Lower lobe of right lung (tissue), 2 donors: ENCODE data around the gene STRADA. TPM values are rescaled to one million over a fixed set of nuclear protein-coding genes. Genes with fewer than 3 reads are reported as not detected.

Experiments
- ATAC-seq, 2 donors: fragments of 200-7000 bp; cut with Tn5 transposase; one replicate each; pipeline ENCODE4 v1.9.1; 2020 to 2022; ENCODE audit warnings: mild to moderate bottlenecking in 2 of 2, moderate library complexity in 2 of 2
- DNase-seq: peaks from one replicate; pipeline ENCODE4 v3.0.0-alpha.2; 2020
- H3K27ac ChIP-seq: fragments of 200-600 bp; one replicate; pipeline ENCODE4 v1.8.0; 2022
- H3K27me3 ChIP-seq: fragments of 200-600 bp; one replicate; pipeline ENCODE4 v1.8.0; 2022; ENCODE audit warnings: low read depth
- H3K36me3 ChIP-seq: fragments of 200-600 bp; one replicate; pipeline ENCODE4 v1.8.0; 2022; ENCODE audit warnings: mild to moderate bottlenecking
- H3K4me1 ChIP-seq: fragments of 200-600 bp; one replicate; pipeline ENCODE4 v1.8.0; 2022
- H3K4me3 ChIP-seq: fragments of 200-600 bp; one replicate; pipeline ENCODE4 v1.8.0; 2022; ENCODE audit warnings: mild to moderate bottlenecking
- H3K9me3 ChIP-seq: fragments of 200-600 bp; one replicate; pipeline ENCODE4 v1.8.0; 2022
- intact Hi-C: fragments of 100-400 bp; cut with DNase I; formaldehyde crosslinking; loops from one replicate; pipeline ENCODE4 v1.11.0; 2022
- total RNA-seq: library from RNA; stranded (reverse); fragmentation: NEBNext Ultra II Directional; extraction: Animal tissue kit (Norgen Biotek cat#: 25700); gene quantifications from one replicate; pipeline ENCODE4 v1.2.1, GENCODE V29; 2021
- TF ChIP-seq, protein P1 (sequence below): fragments of 200-600 bp; IDR thresholded peaks from one replicate; pipeline ENCODE4 v1.8.0; 2022; ENCODE audit warnings: antibody characterized with exemption, mild to moderate bottlenecking
- donor health status: DM: no; HTN: yes; CAD: no; lungs with severe emphysema.

Gene STRADA
- total RNA-seq, 1 donor from 2014 or later, result 32.8 TPM

- Histone ChIP-seq H3K9me3 (no peaks in the 10 kb centered on the region), H3K4me3 (no peak overlapping the region), H3K27ac (no peak overlapping the region), H3K4me1 (peaks cover 31% of the 10 kb centered on the region), H3K36me3 (peaks cover 54% of the 10 kb centered on the region), H3K27me3 (no peaks in the 10 kb centered on the region)
- ATAC-seq (no peak), DNase-seq (no peak)
- TF ChIP-seq, protein P1, sequence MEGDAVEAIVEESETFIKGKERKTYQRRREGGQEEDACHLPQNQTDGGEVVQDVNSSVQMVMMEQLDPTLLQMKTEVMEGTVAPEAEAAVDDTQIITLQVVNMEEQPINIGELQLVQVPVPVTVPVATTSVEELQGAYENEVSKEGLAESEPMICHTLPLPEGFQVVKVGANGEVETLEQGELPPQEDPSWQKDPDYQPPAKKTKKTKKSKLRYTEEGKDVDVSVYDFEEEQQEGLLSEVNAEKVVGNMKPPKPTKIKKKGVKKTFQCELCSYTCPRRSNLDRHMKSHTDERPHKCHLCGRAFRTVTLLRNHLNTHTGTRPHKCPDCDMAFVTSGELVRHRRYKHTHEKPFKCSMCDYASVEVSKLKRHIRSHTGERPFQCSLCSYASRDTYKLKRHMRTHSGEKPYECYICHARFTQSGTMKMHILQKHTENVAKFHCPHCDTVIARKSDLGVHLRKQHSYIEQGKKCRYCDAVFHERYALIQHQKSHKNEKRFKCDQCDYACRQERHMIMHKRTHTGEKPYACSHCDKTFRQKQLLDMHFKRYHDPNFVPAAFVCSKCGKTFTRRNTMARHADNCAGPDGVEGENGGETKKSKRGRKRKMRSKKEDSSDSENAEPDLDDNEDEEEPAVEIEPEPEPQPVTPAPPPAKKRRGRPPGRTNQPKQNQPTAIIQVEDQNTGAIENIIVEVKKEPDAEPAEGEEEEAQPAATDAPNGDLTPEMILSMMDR, result no peak
- intact Hi-C loops, result no loop called here
Measured at GRCh38 chr17:63694950-63695773, 46.4 kb downstream of the STRADA start.

DNA sequence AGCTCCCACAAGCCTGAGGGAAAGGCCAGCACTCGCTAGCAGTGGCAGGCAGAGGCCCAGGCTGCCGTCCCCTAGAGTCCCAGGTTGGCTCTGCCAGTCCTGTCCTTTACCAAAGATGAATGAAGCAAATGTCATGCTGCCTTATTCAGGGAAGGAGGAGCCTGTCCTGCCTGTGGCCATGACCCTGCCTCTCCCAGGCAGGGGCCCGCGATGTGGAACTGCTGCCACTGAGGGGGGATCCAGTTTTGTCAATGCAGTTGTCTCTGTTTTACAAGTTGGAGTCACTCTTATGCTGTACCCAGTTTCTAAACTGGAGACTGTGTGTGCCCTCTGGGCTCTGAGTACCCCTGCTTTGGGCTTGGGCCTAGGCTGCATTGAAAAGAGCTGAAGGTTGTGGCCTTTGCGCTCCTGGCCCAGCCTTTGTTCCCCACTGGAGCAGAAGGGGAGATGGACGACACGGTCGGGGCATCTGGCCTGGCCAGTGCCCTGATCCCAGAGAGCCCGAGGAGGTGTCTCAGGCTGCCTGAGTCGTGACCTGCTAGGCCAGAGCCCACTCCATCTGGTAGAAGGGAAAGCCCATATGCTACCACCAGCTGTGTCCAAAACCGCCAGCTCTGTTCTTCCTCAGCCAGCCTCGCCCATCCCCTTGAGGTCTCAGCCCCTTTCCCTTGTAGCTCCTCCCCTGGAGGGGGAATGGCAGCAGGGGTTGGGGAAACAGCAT, 47.2 kb downstream of the STRADA start:
- Histone ChIP-seq H3K27ac (no peak overlapping the region), H3K9me3 (no peaks in the 10 kb centered on the region), H3K4me1 (peaks cover 31% of the 10 kb centered on the region), H3K27me3 (no peaks in the 10 kb centered on the region), H3K4me3 (no peak overlapping the region), H3K36me3 (peaks cover 62% of the 10 kb centered on the region)
- TF ChIP-seq, protein P1, result no peak
- DNase-seq, result no peak
- intact Hi-C loops, result no loop called here
- ATAC-seq, result no peak

GRCh38 chr17:63693411-63694113, 48.0 kb downstream of the STRADA start:
- Histone ChIP-seq H3K27me3 (no peaks in the 10 kb centered on the region), H3K4me1 (peaks cover 23% of the 10 kb centered on the region), H3K4me3 (no peak overlapping the region), H3K27ac (no peak overlapping the region), H3K36me3 (peaks cover 70% of the 10 kb centered on the region), H3K9me3 (no peaks in the 10 kb centered on the region)
- intact Hi-C loops, result no loop called here
- ATAC-seq, result no peak
- no peak for DNase-seq
- TF ChIP-seq, protein P1, result no peak

DNA sequence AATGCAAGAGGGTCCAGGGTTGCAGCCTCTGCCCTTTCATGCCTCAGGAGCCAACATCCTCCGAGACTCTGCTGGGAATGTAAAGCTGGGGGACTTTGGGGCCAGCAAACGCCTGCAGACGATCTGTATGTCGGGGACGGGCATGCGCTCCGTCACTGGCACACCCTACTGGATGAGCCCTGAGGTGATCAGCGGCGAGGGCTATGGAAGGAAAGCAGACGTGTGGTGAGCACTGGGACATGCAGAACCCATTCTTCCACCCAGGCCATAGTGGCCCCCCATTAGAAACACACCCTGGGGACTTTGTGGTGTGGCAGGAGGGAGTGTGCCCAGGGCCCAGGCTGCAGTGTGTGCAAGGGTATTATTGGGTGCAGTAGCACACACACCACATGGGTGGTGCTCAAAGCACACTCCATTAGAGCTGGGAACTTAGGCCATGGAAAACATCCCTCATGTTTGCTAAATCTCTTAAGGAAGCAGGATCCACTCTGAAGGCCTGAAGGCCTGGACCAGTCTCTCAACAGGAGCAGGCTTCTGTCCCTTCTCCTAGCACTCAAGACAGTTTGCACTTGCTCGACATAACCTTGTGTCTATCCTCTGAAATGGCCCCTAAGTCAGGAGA, 49.3 kb downstream of the STRADA start:
- intact Hi-C loops, result no loop called here
- H3K4me3 ChIP-seq, result no peak overlapping the region
- H3K36me3 ChIP-seq, result peaks cover 83% of the 10 kb centered on the region
- no peaks in the 10 kb centered on the region for H3K27me3 ChIP-seq
- no peak overlapping the region for H3K27ac ChIP-seq
- ATAC-seq (no peak), DNase-seq (no peak)
- no peaks in the 10 kb centered on the region for H3K9me3 ChIP-seq
- peaks cover 11% of the 10 kb centered on the region for H3K4me1 ChIP-seq
- TF ChIP-seq, protein P1, result no peak

DNA sequence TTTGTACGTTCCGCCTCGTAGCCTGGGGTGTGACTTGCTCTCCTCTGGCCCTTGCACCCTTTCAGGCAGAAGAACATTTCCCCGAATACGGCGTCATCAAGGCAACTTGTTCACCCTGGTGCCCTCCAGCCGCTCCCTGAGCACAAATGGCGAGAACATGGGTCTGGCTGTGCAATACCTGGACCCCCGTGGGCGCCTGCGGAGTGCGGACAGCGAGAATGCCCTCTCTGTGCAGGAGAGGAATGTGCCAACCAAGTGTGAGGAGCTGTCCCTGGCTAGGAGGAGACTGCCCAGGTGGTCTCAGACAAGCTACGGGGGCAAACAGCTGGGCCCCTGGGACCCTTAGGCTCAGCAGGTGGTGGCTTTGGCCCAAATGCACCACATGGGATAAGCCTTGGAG, 52.1 kb downstream of the STRADA start:
- peaks cover 6% of the 10 kb centered on the region for H3K4me1 ChIP-seq
- no peaks in the 10 kb centered on the region for H3K27me3 ChIP-seq
- no peaks in the 10 kb centered on the region for H3K9me3 ChIP-seq
- peaks cover 96% of the 10 kb centered on the region for H3K36me3 ChIP-seq
- no peak overlapping the region for H3K4me3 ChIP-seq
- no peak for DNase-seq
- TF ChIP-seq, protein P1, result no peak
- no peak overlapping the region for H3K27ac ChIP-seq
- intact Hi-C loops, result no loop called here
- no peak for ATAC-seq
